BJ (cell line): ENCODE data around the gene TMEM42. TPM values are rescaled to one million over a fixed set of nuclear protein-coding genes. Genes with fewer than 3 reads are reported as not detected.
A peak's percentile ranks its signal among the peaks of the same experiment; 100 is the strongest.

Experiments used
- CTCF ChIA-PET: fragments of 350-600 bp; formaldehyde crosslinking; extraction: SDS; loops from one replicate; lab custom pipeline; 2021; ENCODE audit warnings: antibody characterized with exemption, inconsistent platforms; lab: Yijun Ruan, JAX
- POLR2A ChIA-PET: fragments of 300-600 bp; sonication (Branson Sonifier 250); formaldehyde crosslinking; extraction: SDS; loops from one replicate; lab custom pipeline; 2021; ENCODE audit warnings: antibody characterized with exemption; lab: Charles Lee
- DNase-seq: peaks from one replicate; pipeline ENCODE4 v3.0.0-alpha.2; 2011; ENCODE audit warnings: low read depth
- H3K27me3 ChIP-seq: 2 replicates; pipeline ENCODE4 v1.6.0; 2011; ENCODE audit warnings: low read length; ENCODE audit not compliant: control insufficient read depth, insufficient read depth
- H3K36me3 ChIP-seq: 2 replicates; pipeline ENCODE4 v1.5.1; 2011; ENCODE audit warnings: low read length; ENCODE audit not compliant: control insufficient read depth, insufficient read depth
- H3K4me3 ChIP-seq: 2 replicates; pipeline ENCODE4 v1.5.1; 2011; ENCODE audit warnings: low read depth, mild to moderate bottlenecking, control low read depth, low read length
- polyA plus RNA-seq: library from polyadenylated mRNA; depleted of rRNA; stranded (reverse); fragments of >200 nt; gene quantifications from 2 replicates; pipeline ENCODE4 v1.2.3, GENCODE V29; 2011
- TF ChIP-seq, protein P1 (sequence below): IDR thresholded peaks from 2 replicates; pipeline ENCODE4 v1.5.1; 2011; ENCODE audit warnings: low read depth, mild to moderate bottlenecking, control low read depth, inconsistent platforms, low read length, moderate library complexity; ENCODE audit not compliant: insufficient read depth

TMEM42 gene
- polyA plus RNA-seq, 1 experiment: 38.0 TPM

DNA sequence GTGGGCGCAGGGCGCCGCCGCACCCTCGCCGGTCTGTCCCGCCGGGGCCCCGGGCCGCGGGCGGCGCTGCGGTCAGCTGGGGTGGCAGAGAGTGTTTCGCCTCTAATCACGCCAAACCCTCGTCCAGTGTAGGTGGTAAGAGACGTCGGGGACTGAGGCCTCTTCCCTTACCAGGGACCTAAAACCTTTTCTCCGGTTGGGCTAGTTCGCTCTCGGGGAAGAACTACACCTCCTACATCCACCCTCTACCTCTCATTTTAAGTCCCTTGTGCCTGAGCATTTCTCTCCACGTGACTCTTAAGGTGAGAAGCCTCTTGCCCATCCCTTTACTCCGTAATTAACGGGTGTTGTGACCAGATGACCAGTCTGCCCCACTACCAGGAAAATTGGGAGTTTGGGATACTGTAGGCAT, 520 bp downstream of the TMEM42 start:
- CTCF ChIA-PET: interaction anchor here (2.8 kb wide), 1 partner anchor 52 kb away, joined by 10 read pairs; no protein-coding TSS in a partner anchor

DNA sequence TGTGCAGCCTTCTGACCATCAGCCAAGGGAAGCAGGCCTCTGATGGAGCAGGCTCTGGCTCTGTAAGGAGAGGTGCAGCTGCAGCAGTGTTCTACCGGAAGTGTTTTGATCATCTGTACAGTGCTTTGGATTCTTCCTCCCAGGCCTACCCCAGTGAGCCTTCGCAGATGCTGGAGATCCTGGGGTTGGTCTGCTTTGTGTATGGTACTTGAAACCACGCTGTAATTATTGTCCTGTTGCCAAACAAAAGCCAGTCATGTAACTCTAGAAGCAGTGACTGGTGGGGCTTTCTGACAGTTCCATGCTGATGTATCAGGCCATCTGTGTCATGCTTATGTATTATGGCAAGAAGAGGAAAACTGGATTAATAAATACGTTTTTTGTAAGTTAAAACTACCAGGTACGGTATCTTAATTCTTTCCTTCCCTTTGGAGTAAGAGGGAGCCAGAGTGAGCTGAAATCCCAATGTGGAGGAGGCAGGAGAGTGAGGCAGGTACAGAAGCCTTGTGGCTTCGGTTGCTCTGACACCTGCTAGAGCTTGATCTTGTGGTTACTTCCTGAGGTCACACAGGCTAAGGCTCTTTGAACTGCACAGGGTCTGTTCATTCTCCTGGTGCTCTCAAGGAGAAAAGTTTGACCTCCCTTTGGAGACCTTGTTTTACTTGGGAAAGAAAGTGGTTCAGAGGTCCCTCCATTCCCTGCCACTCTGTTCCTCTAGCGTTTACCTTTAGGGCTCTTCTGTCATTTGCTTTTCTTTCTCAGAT, 3.7 kb downstream of the TMEM42 start:
- DNase-seq: no peak
- no peaks in the 10 kb centered on the region for H3K27me3 ChIP-seq
- no peak overlapping the region for H3K4me3 ChIP-seq
- TF ChIP-seq, protein P1, sequence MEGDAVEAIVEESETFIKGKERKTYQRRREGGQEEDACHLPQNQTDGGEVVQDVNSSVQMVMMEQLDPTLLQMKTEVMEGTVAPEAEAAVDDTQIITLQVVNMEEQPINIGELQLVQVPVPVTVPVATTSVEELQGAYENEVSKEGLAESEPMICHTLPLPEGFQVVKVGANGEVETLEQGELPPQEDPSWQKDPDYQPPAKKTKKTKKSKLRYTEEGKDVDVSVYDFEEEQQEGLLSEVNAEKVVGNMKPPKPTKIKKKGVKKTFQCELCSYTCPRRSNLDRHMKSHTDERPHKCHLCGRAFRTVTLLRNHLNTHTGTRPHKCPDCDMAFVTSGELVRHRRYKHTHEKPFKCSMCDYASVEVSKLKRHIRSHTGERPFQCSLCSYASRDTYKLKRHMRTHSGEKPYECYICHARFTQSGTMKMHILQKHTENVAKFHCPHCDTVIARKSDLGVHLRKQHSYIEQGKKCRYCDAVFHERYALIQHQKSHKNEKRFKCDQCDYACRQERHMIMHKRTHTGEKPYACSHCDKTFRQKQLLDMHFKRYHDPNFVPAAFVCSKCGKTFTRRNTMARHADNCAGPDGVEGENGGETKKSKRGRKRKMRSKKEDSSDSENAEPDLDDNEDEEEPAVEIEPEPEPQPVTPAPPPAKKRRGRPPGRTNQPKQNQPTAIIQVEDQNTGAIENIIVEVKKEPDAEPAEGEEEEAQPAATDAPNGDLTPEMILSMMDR: no peak
- peaks cover 3% of the 10 kb centered on the region for H3K36me3 ChIP-seq
- ChIA-PET POLR2A (no interaction called here), CTCF (interaction anchor here (1.3 kb wide), 1 partner anchor 12 kb away, joined by 3 read pairs; no protein-coding TSS in a partner anchor)

More for the DNA sequence above, 520 bp downstream of the TMEM42 start:
- Histone ChIP-seq H3K36me3 (peaks cover 3% of the 10 kb centered on the region), H3K4me3 (peak overlapping the region; percentile 71), H3K27me3 (no peaks in the 10 kb centered on the region)
- TF ChIP-seq, protein P1: no peak
- POLR2A ChIA-PET: interaction anchor here (0.8 kb wide), 1 partner anchor 52 kb away, joined by 16 read pairs; no protein-coding TSS in a partner anchor
- DNase-seq: no peak

DNA sequence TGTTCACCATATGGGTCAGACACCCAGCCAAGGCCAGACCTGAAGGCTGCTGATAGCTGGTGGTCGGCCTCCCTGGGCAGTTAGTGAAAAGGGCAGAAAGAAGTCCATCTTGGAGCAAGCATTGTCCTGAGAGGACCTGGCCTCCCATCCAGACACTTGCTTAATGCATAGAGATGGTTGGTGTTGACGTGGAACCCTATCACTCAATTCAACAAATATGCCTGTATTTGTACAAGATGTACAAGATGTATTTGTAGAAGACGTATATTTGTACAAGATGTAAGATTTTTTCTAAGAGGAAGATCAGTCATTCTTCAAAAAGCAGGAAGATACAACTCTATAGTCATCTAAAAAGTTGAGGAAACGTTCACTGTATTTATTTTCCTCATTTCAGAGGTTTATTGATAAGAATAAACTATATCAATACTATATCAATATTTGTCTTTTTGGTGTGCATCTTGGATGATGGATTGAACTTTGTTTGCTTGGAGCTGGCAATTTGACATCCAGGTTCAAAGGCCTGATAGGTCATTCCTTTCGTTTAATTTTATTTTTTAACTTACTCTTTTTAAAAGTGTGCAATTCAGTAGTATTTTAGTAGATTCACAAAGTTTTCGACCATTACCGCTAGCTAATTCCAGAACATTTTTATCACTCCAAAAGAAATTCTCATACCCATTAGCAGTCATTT, 5.9 kb downstream of the TMEM42 start:
- CTCF ChIA-PET: no interaction called here
- no peak overlapping the region for H3K4me3 ChIP-seq
- peaks cover 3% of the 10 kb centered on the region for H3K36me3 ChIP-seq
- DNase-seq: no peak
- TF ChIP-seq, protein P1: no peak
- POLR2A ChIA-PET: no interaction called here
- no peaks in the 10 kb centered on the region for H3K27me3 ChIP-seq

DNA sequence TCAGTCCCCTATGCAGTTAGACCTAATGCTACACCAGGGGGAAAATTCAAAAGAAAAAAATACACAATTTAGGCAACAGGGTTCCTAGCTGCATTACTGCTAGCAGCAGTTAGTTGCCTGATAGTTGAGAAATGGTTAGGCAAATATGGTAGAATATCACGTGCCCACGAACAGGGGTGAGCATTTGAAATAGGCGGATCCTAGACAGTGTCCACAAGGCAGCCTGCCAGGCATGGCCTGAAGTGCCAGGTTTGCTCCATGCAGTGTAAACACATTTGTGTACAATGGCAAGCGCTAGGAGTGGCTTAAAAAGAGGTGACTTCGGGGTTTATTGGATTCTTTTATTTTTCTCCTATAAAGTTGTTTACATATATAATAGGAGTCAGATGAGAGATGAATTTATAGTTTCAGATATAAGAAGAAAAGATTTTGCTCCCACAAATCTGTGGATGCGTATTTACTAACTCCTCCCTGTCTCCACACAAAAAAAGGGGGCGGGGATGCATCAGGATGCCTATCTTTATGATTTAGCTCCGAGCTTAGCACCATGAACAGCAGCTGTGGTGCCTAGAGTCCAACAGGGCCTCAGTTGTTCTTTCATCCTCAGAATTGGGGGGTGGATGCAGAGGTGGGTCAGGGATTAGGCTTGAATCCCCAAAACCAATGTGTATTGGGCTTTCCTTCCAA, 8.8 kb downstream of the TMEM42 start:
- Histone ChIP-seq H3K36me3 (no peaks in the 10 kb centered on the region), H3K27me3 (no peaks in the 10 kb centered on the region), H3K4me3 (no peak overlapping the region)
- CTCF ChIA-PET: no interaction called here
- no peak for DNase-seq
- TF ChIP-seq, protein P1: no peak
- POLR2A ChIA-PET: no interaction called here

DNA sequence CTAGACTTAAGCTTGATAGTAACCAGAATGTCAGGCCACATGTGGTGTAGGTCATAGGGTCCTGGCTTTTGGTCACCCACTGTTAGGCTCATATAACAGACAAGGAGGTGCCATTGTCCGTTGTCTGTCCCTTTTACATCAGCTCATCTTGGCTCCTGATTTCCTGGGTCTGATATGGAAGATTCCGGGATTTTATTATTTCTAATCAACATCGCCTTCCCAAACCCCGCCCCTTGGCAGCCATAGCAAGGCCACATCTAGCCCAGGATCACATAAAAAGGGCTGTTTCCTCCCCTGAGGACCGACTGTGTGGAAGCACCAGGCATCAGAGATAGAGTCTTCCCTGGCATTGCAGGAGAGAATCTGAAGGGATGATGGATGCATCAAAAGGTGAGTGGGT, 12.6 kb downstream of the TMEM42 start, which contains the start of gene TGM4:
Gene TGM4 (plus strand): TSS at position 301 of the 400 bp plus-strand sequence. CDS start 71 bp downstream, at position 372.
- Histone ChIP-seq H3K36me3 (no peaks in the 10 kb centered on the region), H3K27me3 (no peaks in the 10 kb centered on the region), H3K4me3 (no peak within 1 kb of the TSS)
- TF ChIP-seq, protein P1: no peak
- CTCF ChIA-PET: no interaction called here
- POLR2A ChIA-PET: no interaction called here
- no peak for DNase-seq
